HG03064 (cell line): ENCODE results near the gene PRPF18.

Source experiments
- ATAC-seq: cut with Tn5 transposase; IDR thresholded peaks from one replicate; pipeline ENCODE4 v1.9.1; 2021; ENCODE audit warnings: low read depth; ENCODE audit not compliant: unreplicated experiment

PRPF18 gene

GRCh38 chr10:13604357-13605040 lies 17.7 kb downstream of the PRPF18 start:
- ATAC-seq: no peak

- ATAC-seq: no peak
Measured at GRCh38 chr10:13608246-13608853, 21.6 kb downstream of the PRPF18 start.

GRCh38 chr10:13612654-13613373 lies 26.0 kb downstream of the PRPF18 start:
- no peak for ATAC-seq

- no peak for ATAC-seq
Measured at GRCh38 chr10:13613519-13613918, 26.8 kb downstream of the PRPF18 start.

- ATAC-seq: no peak
Measured at GRCh38 chr10:13614530-13615332, 28.0 kb downstream of the PRPF18 start.

- ATAC-seq: no peak
Measured at GRCh38 chr10:13615650-13616300, 29.0 kb downstream of the PRPF18 start.

GRCh38 chr10:13617116-13617515 lies 30.4 kb downstream of the PRPF18 start:
- no peak for ATAC-seq

GRCh38 chr10:13621931-13622330 lies 35.2 kb downstream of the PRPF18 start:
- ATAC-seq: no peak

GRCh38 chr10:13624630-13625029 lies 37.9 kb downstream of the PRPF18 start:
- ATAC-seq: no peak

- no peak for ATAC-seq
Measured at GRCh38 chr10:13627459-13628310, 40.9 kb downstream of the PRPF18 start.

GRCh38 chr10:13628661-13629060 lies 41.9 kb downstream of the PRPF18 start:
- no peak for ATAC-seq

GRCh38 chr10:13629116-13629515 lies 42.4 kb downstream of the PRPF18 start:
- ATAC-seq: no peak

GRCh38 chr10:13630231-13630630 lies 43.5 kb downstream of the PRPF18 start:
- ATAC-seq: no peak

GRCh38 chr10:13631594-13631993 lies 44.8 kb downstream of the PRPF18 start:
- no peak for ATAC-seq

GRCh38 chr10:13632440-13632839 lies 45.7 kb downstream of the PRPF18 start:
- ATAC-seq: no peak

GRCh38 chr10:13632884-13633440 lies 46.2 kb downstream of the PRPF18 start:
- no peak for ATAC-seq

- no peak for ATAC-seq
Measured at GRCh38 chr10:13633689-13634088, 46.9 kb downstream of the PRPF18 start.

- ATAC-seq: no peak
Measured at GRCh38 chr10:13634207-13634606, 47.4 kb downstream of the PRPF18 start.

- no peak for ATAC-seq
Measured at GRCh38 chr10:13636776-13637175, 50.0 kb downstream of the PRPF18 start.
